GM12891 (cell line): ENCODE measurements around the gene PIBF1.

ENCODE experiments used
- POLR2A ChIP-seq: IDR thresholded peaks from 2 replicates; pipeline ENCODE4 v1.6.1; 2011; ENCODE audit warnings: low read depth, low read length, control low read depth
- POLR2AphosphoS5 ChIP-seq: IDR thresholded peaks from 2 replicates; pipeline ENCODE4 v1.6.1; 2011; ENCODE audit warnings: low read depth, low read length, control low read depth
- TAF1 ChIP-seq: IDR thresholded peaks from 2 replicates; pipeline ENCODE4 v1.6.1; 2011; ENCODE audit warnings: low read depth, low read length, control low read depth

- TF ChIP-seq POLR2AphosphoS5 (no peak), POLR2A (no peak), TAF1 (no peak)
These were observed 280.5 kb downstream of the PIBF1 start for GRCh38 chr13:73062468-73062867.
